H1 (cell line): Measurements from ENCODE around the gene SPAG16. TPM values are rescaled to one million over a fixed set of nuclear protein-coding genes. Genes with fewer than 3 reads are reported as not detected.

Experiments
- CBX8 ChIP-seq: fragments of 300-800, 300-1000 bp; sonication (generic); IDR thresholded peaks from 2 replicates; pipeline ENCODE4 v1.7.1; 2016; ENCODE audit warnings: low read depth, low read length, borderline replicate concordance
- CHD7 ChIP-seq: fragments of 300-600 bp; sonication (generic); IDR thresholded peaks from 2 replicates; pipeline ENCODE4 v1.7.1; 2012; ENCODE audit warnings: low read length, moderate library complexity, mild to moderate bottlenecking, inconsistent platforms; ENCODE audit not compliant: insufficient replicate concordance
- polyA plus RNA-seq, 7 experiments: library from polyadenylated mRNA; depleted of rRNA in 3 of 7; stranded (reverse) in 5 of 7; unstranded in 2 of 7; fragments of >200 nt in 5 of 7; fragments of 200-250 nt in 2 of 7; gene quantifications; 1 replicate in 5 of 7; 2 replicates in 1 of 7; 4 replicates in 1 of 7; pipeline versions ENCODE4 v1.2.1 to v1.2.3, GENCODE V29; 2011 to 2013; ENCODE audit warnings: missing spikeins in 2 of 7, mixed read lengths in 2 of 7
- total RNA-seq: library from RNA; stranded (reverse); fragmentation: NEBNext Ultra II Directional; extraction: Animal tissue kit (Norgen Biotek cat#: 25700); gene quantifications from 2 replicates; pipeline ENCODE4 v1.2.1, GENCODE V29; 2021

Gene SPAG16
- total and polyA plus RNA-seq, 2 of the 8 experiments (the other 6 are each of a cell fraction or from before 2014, with no cell fraction given): 6.0 to 14.9 TPM

GRCh38 chr2:214380681-214381080, 1096.4 kb downstream of the SPAG16 start (continued):
- TF ChIP-seq CHD7 (no peak), CBX8 (no peak)
- TF ChIP-seq, all 59 proteins: peak for 0
